Nephron (organoid): Measurements from ENCODE around the gene CNNM1.

ENCODE experiments used
- H3K27ac Mint-ChIP-seq, 3 experiments: 2 replicates each; pipeline ENCODE4 v1.8.0; 2020; ENCODE audit warnings: mixed read lengths in 3 of 3, mild to moderate bottlenecking in 2 of 3, moderate library complexity in 1 of 3
- H3K27me3 Mint-ChIP-seq: 2 replicates; pipeline ENCODE4 v1.8.0; 2021; ENCODE audit warnings: low read depth, mild to moderate bottlenecking, moderate library complexity, mixed read lengths
- H3K36me3 Mint-ChIP-seq: 2 replicates; pipeline ENCODE4 v1.8.0; 2020; ENCODE audit warnings: low read depth, mixed read lengths
- H3K4me1 Mint-ChIP-seq: 2 replicates; pipeline ENCODE4 v1.8.0; 2020; ENCODE audit warnings: mixed read lengths
- H3K4me3 Mint-ChIP-seq, 3 experiments: 2 replicates each; pipeline ENCODE4 v1.8.0; 2020; ENCODE audit warnings: mild to moderate bottlenecking in 3 of 3, mixed read lengths in 3 of 3, moderate library complexity in 2 of 3
- H3K9me3 Mint-ChIP-seq: 2 replicates; pipeline ENCODE4 v1.8.0; 2020; ENCODE audit warnings: mixed read lengths
- TF ChIP-seq, protein P1 (sequence below), 3 experiments: fragments of 200-600 bp; sonication (generic); IDR thresholded peaks; one replicate each; pipeline ENCODE4 v1.5.0; 2021; ENCODE audit warnings: antibody characterized with exemption in 3 of 3; ENCODE audit not compliant: unreplicated experiment in 3 of 3

The CNNM1 gene

DNA sequence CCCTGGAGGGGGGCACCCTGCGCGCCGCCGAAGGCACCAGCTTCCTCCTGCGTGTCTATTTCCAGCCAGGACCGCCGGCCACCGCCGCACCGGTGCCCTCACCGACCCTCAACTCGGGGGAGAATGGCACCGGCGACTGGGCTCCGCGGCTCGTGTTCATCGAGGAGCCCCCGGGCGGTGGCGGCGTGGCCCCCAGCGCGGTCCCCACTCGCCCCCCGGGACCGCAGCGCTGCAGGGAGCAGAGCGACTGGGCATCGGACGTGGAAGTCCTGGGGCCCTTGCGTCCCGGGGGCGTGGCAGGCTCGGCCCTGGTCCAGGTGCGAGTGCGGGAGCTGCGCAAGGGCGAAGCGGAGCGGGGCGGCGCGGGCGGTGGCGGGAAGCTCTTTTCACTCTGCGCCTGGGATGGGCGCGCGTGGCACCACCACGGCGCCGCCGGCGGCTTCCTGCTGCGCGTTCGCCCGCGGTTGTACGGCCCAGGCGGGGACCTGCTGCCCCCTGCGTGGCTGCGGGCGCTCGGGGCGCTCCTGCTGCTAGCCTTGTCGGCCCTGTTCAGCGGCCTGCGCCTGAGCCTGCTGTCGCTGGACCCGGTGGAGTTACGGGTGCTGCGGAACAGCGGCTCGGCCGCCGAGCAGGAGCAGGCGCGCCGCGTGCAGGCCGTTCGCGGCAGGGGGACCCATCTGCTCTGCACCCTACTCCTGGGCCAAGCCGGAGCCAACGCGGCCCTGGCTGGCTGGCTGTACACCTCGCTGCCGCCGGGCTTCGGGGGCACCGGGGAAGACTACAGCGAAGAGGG, 594 bp downstream of the CNNM1 start:
- TF ChIP-seq, protein P1, sequence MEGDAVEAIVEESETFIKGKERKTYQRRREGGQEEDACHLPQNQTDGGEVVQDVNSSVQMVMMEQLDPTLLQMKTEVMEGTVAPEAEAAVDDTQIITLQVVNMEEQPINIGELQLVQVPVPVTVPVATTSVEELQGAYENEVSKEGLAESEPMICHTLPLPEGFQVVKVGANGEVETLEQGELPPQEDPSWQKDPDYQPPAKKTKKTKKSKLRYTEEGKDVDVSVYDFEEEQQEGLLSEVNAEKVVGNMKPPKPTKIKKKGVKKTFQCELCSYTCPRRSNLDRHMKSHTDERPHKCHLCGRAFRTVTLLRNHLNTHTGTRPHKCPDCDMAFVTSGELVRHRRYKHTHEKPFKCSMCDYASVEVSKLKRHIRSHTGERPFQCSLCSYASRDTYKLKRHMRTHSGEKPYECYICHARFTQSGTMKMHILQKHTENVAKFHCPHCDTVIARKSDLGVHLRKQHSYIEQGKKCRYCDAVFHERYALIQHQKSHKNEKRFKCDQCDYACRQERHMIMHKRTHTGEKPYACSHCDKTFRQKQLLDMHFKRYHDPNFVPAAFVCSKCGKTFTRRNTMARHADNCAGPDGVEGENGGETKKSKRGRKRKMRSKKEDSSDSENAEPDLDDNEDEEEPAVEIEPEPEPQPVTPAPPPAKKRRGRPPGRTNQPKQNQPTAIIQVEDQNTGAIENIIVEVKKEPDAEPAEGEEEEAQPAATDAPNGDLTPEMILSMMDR (IDR thresholded peaks at IDR 0.05; ENCODE audit: unreplicated experiment in 3 of 3) = no peak
- Mint-ChIP-seq H3K36me3 (no peaks in the 10 kb centered on the region), H3K27me3 (peaks cover 65% of the 10 kb centered on the region), H3K9me3 (no peaks in the 10 kb centered on the region), H3K4me3 (peak overlapping the region; percentile 72 to 84 (median 83)), H3K4me1 (peaks cover 5% of the 10 kb centered on the region), H3K27ac (no peak overlapping the region)

DNA sequence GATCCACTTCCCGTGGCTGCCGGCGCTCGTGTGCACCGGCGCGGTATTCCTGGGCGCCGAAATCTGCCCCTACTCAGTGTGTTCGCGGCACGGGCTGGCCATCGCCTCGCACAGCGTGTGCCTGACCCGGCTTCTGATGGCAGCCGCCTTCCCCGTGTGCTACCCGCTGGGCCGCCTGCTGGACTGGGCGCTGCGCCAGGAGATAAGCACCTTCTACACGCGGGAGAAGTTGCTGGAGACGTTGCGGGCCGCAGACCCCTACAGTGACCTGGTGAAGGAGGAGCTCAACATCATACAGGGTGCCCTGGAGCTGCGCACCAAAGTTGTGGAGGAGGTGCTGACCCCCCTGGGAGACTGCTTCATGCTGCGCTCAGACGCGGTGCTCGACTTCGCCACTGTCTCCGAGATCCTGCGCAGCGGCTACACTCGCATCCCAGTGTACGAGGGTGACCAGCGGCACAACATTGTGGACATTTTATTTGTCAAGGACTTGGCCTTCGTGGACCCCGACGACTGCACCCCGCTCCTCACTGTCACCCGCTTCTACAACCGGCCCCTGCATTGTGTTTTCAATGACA, 1.3 kb downstream of the CNNM1 start:
- peaks cover 72% of the 10 kb centered on the region for H3K27me3 Mint-ChIP-seq
- no peak overlapping the region for H3K27ac Mint-ChIP-seq
- peak overlapping the region; percentile 72 to 84 (median 83) for H3K4me3 Mint-ChIP-seq
- peaks cover 5% of the 10 kb centered on the region for H3K4me1 Mint-ChIP-seq
- TF ChIP-seq, protein P1 (IDR thresholded peaks at IDR 0.05; ENCODE audit: unreplicated experiment in 3 of 3) = no peak
- no peaks in the 10 kb centered on the region for H3K9me3 Mint-ChIP-seq
- H3K36me3 Mint-ChIP-seq = no peaks in the 10 kb centered on the region

DNA sequence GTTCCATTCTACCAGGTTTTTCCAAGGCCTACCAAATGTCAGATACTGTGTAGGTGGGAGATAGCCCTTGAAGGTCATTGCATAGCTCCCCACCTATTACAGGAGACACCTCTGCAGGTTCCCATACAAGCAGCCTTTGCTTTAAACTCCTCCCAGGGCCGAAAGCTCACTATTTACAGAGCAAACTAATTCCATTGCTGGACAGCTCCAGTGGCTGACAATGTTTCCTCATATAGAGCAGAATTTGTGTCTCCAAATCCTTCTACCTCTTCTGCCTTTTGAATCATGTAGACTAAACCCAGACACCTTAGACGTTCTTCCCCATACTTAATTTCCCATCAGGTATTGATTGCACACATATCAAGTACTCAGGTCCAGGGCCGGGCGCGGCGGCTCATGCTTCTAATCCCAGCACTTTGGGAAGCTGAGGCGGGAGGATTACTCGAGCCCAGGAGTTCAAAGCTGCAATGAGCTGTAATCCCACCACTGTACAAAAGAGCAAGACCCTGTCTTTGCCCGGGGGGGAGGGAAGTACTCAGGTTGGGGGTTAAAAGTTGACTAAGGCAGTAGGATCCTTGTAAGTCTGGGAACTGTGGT, 2.1 kb downstream of the CNNM1 start:
- Mint-ChIP-seq H3K36me3 (no peaks in the 10 kb centered on the region), H3K4me3 (peak overlapping the region; percentile 72 to 84 (median 83)), H3K9me3 (no peaks in the 10 kb centered on the region), H3K27ac (no peak overlapping the region), H3K27me3 (peaks cover 73% of the 10 kb centered on the region), H3K4me1 (peaks cover 5% of the 10 kb centered on the region)
- TF ChIP-seq, protein P1 (IDR thresholded peaks at IDR 0.05; ENCODE audit: unreplicated experiment in 3 of 3) = no peak

DNA sequence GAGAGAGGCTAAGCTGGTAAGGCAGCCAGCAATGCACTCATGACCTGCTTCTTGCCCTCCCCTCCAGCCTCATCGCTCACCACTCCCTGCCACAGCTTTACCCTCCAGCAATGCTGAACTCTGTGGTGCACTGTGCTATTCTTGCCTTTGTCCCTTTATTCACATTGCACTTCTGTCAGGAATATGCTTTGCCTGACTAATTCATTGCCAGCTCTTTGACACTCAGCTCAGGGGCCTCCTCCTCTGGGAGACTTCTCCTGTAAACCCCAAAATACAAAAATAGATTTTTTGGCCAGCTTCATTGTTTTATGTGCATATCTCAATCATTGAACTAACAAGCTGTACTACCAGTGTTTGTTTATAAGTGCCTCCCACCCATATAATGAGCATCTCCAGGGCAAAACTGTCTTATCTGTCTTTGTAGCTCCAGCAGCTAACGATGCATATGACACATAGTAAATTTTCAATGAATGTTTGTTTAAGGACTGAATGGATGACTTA, 8.2 kb downstream of the CNNM1 start:
- TF ChIP-seq, protein P1 (IDR thresholded peaks at IDR 0.05; ENCODE audit: unreplicated experiment in 3 of 3) = no peak
- peak overlapping the region in 2 of 3 experiments; percentile 3 to 86 for H3K27ac Mint-ChIP-seq
- no peaks in the 10 kb centered on the region for H3K36me3 Mint-ChIP-seq
- H3K4me3 Mint-ChIP-seq = peak overlapping the region in 1 of 3 experiments; percentile 22
- no peaks in the 10 kb centered on the region for H3K9me3 Mint-ChIP-seq
- peaks cover 21% of the 10 kb centered on the region for H3K4me1 Mint-ChIP-seq
- H3K27me3 Mint-ChIP-seq = peaks cover 34% of the 10 kb centered on the region

DNA sequence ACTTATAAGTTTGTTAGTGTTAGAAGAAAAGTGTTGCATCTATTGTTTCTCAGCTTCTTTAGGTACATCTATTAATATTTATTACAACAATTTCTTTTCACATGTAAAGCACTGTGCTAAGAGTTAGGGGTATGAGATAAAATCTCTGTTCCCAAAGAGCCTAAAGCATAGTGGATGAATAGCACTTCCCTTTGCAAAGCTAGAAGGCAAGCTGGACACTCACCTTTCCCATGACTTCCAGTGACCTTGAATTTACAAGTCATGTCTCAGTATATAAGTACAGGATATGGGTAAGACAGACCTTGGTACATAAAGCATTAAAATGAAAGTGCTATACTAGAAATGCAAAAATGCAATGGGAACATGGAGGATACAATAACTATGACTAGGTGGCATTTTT, 8.7 kb downstream of the CNNM1 start:
- Mint-ChIP-seq H3K27me3 (peaks cover 30% of the 10 kb centered on the region), H3K4me3 (no peak overlapping the region), H3K4me1 (peaks cover 24% of the 10 kb centered on the region), H3K36me3 (no peaks in the 10 kb centered on the region), H3K27ac (peak overlapping the region in 2 of 3 experiments; percentile 3 to 86), H3K9me3 (no peaks in the 10 kb centered on the region)
- TF ChIP-seq, protein P1 (IDR thresholded peaks at IDR 0.05; ENCODE audit: unreplicated experiment in 3 of 3) = no peak
